ENCODE results near the gene DNM2.

- TF ChIP-seq CTCF (IDR thresholded peaks at IDR 0.05) (no peak), POLR2AphosphoS5 (IDR thresholded peaks at IDR 0.05) (no peak), EP300 (IDR thresholded peaks at IDR 0.05) (no peak), POLR2A (IDR thresholded peaks at IDR 0.05) (no peak)
Observed at GRCh38 chr19:10766671-10767201, 48.9 kb downstream of the DNM2 start.
